GM11168 (cell line): Measurements from ENCODE around the gene VSTM2L.
"Not testable (repeated sequence)": the region's sequence is repeated elsewhere in the genome, so short reads cannot be mapped to it uniquely, and the experiment has no call there.

Experiments
- in situ Hi-C: fragments of 300-500 bp; cut with MboI; formaldehyde crosslinking; loops from one replicate; pipeline ENCODE4 v1.12.0; 2022; ENCODE audit warnings: low sequenced_read_pairs; ENCODE audit not compliant: unreplicated experiment

VSTM2L gene, protein sequence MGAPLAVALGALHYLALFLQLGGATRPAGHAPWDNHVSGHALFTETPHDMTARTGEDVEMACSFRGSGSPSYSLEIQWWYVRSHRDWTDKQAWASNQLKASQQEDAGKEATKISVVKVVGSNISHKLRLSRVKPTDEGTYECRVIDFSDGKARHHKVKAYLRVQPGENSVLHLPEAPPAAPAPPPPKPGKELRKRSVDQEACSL

GRCh38 chr20:37902504-37903313 is at the start of gene VSTM2L:
VSTM2L (plus strand) TSS chr20:37903127; CDS start chr20:37903351, 224 bp downstream.
- in situ Hi-C loops = no loop called here

- in situ Hi-C loops = no loop called here
These were observed 49.0 kb upstream of the VSTM2L start for GRCh38 chr20:37853823-37854375.

DNA sequence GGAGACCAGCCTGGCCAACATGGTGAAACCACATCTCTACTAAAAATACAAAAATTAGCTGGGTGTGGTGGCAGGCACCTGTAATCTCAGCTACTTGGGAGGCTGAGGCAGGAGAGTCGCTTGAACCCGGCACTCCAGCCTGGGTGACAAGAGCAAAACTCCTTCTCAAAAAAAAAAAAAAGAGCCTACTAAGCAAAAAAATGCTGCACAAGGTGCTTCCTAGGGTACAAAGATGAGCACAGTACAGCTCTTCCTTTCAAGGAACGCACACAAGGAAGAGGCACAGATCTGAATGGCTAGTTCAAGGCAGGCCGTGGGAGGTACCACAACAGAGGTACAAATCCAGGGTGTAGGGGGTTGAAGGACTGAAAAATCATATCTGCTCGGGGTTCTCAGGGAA is 46.9 kb upstream of the VSTM2L start:
- in situ Hi-C loops = not testable (repeated sequence)

- in situ Hi-C loops = no loop called here
These were observed 45.8 kb upstream of the VSTM2L start for GRCh38 chr20:37856932-37857660.

- in situ Hi-C loops = no loop called here
These were observed 43.3 kb upstream of the VSTM2L start for GRCh38 chr20:37859406-37860171.

- in situ Hi-C loops = no loop called here
These were observed 39.6 kb upstream of the VSTM2L start for GRCh38 chr20:37863289-37863688.

GRCh38 chr20:37864298-37864697 is 38.6 kb upstream of the VSTM2L start:
- in situ Hi-C loops = no loop called here

GRCh38 chr20:37866051-37866450 is 36.9 kb upstream of the VSTM2L start:
- in situ Hi-C loops = no loop called here

DNA sequence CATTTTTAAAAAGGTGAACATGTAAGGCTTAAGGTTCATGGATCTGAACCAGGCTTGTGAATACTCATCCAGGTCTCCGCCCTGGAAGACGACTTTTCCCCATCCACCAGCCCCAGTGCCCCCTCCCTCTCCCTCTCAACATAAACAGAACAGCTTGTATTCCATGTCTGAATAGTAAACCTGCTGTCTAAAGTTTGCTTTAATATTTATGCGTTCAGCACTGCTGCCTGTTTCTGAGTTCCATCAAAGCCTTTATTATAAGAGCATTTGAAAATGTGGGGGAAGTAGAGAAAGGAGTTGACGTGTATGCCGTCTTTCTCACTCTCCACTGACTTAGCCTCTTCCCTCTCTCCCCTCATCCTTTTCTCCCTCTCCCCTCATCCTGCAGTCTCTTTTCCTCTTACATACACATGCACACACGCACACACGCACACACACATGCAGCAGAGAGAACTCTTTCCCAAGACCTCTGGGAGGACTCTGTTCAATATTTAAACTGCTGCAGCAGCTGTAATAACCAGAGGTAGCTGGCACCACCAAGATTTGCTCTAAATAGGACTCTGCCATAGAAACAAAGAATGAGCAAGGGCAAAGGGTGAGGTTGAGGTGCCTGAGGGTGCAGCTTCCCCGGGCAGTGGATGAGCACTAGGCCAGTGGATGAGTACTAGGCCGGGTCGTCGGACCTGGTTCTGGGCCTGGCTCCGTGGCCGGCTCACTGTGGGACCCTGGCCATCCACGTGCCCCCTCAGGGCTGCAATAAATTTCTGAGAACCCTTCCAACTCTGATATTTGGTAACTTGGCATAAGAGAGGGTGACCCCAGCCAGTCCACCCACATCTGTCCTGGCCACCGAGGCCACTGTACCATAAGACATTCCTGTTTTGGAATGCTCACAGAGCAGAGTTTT is 35.4 kb upstream of the VSTM2L start:
- in situ Hi-C loops = no loop called here

- in situ Hi-C loops = no loop called here
These were observed 34.0 kb upstream of the VSTM2L start for GRCh38 chr20:37868851-37869333.

GRCh38 chr20:37869334-37869861 is 33.5 kb upstream of the VSTM2L start:
- in situ Hi-C loops = no loop called here

- in situ Hi-C loops = no loop called here
These were observed 32.6 kb upstream of the VSTM2L start for GRCh38 chr20:37870294-37870693.

- in situ Hi-C loops = no loop called here
These were observed 31.2 kb upstream of the VSTM2L start for GRCh38 chr20:37871751-37872150.

DNA sequence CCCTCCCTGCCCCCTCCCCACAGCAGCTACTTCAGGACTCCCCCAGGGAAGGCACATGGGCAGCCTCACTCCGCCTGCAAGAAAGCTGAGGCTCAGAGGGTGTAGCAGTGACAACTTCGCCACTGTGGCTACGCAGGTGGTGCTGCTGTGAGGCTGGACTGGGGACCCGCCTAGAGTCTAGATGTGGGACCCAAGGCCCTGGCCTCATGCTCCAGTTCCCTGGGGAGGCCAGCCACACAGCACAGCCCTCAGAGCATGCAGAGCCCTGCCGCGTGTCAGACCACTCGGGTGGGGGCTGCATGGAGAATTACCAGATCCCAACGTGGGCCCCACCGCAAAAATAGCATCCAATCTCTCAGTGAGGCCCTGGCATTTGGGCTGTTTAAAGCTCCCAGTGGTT is 30.8 kb upstream of the VSTM2L start:
- in situ Hi-C loops = no loop called here

- in situ Hi-C loops = no loop called here
These were observed 29.0 kb upstream of the VSTM2L start for GRCh38 chr20:37873884-37874283.

GRCh38 chr20:37875460-37876175 is 27.3 kb upstream of the VSTM2L start:
- in situ Hi-C loops = no loop called here

DNA sequence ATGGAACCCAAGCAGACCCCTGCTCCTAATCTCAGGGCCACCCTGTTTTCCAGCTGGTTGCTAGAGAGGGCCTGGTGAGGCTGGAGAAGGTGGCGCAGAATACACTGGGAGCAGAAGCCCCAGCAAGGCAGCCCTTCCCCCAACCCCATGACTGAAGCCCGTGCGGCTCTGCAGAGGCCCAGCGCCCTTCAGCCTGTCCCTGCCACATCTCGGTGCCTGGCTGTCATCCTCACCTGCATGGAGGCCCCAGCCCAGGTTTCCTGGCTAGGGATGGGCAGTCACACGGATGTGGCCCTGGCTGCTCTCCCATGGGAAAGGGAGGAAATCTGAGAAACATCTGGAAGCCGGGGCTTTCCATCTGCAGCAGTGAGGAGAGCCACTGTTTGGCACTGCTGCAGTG is 26.1 kb upstream of the VSTM2L start:
- in situ Hi-C loops = no loop called here
